HG02970 (cell line): ENCODE measurements around the gene MASTL.
"Not testable (repeated sequence)": the region's sequence is repeated elsewhere in the genome, so short reads cannot be mapped to it uniquely, and the experiment has no call there.

Experiments used
- ATAC-seq: cut with Tn5 transposase; IDR thresholded peaks from one replicate; pipeline ENCODE4 v1.9.1; 2021; ENCODE audit warnings: mild to moderate bottlenecking, moderate library complexity, moderate number of reproducible peaks; ENCODE audit not compliant: unreplicated experiment, low FRiP score

MASTL gene

DNA sequence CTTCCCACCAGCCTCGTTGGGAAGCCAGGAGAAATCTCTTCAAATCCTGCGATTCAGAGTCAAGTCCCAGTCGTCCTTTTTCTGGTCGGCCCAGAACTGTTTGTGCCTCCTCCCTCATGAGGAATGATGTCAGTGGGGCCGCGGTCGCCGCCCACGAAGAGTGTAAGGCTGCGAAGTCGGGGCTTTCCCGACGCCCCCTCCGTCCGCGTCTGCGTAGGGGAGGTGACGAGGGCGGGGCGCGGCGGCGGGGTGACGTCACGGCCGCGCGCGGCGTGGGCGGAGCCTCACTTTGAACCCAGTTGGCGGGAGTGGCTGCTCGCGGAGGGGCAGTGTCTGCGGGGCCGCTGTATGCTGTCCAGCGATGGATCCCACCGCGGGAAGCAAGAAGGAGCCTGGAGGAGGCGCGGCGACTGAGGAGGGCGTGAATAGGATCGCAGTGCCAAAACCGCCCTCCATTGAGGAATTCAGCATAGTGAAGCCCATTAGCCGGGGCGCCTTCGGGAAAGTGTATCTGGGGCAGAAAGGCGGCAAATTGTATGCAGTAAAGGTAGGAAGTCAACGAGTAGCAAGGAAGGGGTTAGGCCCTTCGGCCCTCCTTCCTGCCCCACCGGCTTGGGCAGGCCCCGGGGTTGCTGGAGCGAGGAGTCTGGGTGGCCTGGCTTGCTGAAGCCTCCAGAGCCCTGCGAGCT is at the start of gene MASTL:
Gene MASTL (plus strand): TSS at position 287 of the 689 bp plus-strand sequence. CDS start 75 bp downstream, at position 362.
- ATAC-seq: peak; percentile 73

GRCh38 chr10:27108165-27108564 is 47.0 kb upstream of the MASTL start:
- no peak for ATAC-seq

DNA sequence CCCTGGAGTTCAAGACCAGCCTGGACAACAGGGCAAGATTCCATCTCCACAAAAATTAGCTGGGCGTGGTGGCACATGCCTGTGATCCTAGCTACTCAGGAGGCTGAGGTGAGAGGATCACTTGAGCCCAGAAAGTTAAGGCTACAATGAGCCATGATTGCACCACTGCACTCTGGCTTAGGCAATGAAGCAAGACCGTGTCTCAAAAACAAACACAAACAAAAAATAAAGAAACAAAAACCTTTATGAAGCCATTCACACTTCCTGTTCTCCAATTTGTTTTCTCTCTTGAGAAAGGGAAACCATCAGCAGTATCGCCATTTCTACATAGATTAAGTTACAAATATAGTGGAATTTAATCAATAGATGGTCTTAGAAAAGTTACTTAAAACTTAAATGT is 20.8 kb upstream of the MASTL start:
- no peak for ATAC-seq

- ATAC-seq: no peak
Observed at GRCh38 chr10:27138277-27138676, 16.9 kb upstream of the MASTL start.

DNA sequence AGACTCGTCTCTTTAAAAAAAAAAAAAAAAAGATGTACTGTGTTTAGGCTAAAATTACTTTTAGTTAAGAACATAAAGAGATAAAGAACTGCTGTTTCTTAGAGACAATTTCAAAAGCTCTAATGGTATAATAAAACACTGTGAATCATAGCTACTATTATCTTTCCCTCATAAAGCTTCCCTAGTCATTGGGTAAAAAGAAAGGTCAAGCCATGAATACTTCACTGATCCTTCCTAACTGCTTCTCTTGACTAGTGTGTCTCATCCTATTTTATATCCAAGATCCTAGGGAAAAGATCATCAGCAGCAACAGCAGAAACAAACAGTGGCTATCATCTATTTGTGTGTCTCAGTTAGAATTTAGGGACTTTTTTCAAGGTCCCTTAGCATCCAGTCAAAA is 11.5 kb upstream of the MASTL start:
- ATAC-seq: no peak

GRCh38 chr10:27145937-27146336 is 9.2 kb upstream of the MASTL start:
- no peak for ATAC-seq

DNA sequence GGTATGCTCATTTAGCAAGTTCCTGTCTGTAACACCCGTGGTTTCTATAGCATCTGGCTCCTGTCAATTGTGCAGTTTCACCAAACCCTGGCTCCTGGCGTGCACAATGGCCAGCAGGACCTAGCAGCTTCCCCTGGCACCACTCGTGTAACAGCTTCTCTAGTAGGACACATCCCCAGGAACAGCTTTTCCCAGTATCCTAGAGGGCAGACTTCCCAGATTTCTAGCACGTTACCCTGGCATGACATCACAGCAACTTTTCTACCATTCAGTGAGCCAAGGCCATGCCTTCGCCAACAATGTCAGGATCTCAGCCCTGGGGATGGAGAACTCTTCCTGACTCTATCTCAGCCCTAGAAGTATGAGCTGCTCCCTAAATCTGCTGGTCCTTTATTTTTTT is 7.5 kb upstream of the MASTL start:
- no peak for ATAC-seq

DNA sequence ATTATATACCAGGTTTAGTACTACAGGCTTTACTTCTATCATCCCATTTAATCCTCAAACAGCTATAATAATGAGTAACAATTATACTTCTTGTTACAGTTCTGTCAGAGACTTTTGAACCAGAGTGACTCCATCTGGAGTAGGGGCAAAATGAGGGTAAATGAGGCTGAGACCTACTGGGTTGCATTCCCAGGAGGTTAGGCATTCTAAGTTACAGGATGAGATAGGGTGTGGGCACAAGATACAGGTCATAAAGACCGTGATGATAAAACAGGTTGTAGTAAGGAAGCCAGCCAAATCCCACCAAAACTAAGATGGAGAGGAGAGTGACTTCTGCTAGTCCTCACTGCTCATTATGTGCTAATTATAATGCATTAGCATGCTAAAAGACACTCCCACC is 4.9 kb upstream of the MASTL start:
- ATAC-seq: no peak

GRCh38 chr10:27152687-27153086 is 2.5 kb upstream of the MASTL start:
- ATAC-seq: no peak

DNA sequence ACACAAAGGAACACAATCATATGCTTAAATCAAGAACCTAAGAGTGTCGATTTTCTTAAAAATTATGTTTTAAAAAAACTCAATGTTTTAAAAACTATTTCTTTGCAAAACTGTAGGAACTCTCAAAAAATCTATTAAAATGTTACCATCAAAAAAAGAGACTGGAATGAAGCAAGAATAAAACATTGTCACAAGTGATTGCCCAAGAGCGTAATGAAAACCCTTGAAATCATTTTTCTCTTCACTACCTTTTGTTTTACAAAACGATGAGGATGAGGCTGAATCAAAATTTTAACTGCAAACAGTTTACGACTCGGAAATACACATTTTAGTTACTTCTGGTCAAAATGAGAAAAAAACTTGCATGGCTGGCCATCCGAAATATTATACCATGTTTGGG is 1.8 kb upstream of the MASTL start:
- ATAC-seq: no peak

DNA sequence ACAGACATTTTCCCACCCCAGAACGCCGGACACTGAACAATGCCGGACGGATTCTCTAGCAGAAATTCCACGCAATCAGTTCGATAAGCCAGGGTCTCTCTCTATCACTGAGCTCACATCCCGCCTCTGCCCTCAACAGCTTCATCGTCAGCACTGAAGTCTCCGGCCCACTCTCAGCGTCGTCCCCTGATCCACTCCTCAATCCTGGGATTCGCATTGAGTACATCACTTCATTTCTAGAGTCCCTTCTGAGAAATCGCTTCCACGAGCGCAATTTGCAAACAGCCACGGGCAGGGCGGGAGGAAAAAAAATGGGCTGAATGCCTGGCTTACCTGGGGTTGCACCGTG is 1.3 kb upstream of the MASTL start:
- peak; percentile 5 for ATAC-seq

- not testable (repeated sequence) for ATAC-seq
Observed at GRCh38 chr10:27156566-27156965, 1.4 kb downstream of the MASTL start.

- no peak for ATAC-seq
Observed at GRCh38 chr10:27157150-27157549, 2.0 kb downstream of the MASTL start.

GRCh38 chr10:27158421-27158820 is 3.3 kb downstream of the MASTL start:
- ATAC-seq: no peak

DNA sequence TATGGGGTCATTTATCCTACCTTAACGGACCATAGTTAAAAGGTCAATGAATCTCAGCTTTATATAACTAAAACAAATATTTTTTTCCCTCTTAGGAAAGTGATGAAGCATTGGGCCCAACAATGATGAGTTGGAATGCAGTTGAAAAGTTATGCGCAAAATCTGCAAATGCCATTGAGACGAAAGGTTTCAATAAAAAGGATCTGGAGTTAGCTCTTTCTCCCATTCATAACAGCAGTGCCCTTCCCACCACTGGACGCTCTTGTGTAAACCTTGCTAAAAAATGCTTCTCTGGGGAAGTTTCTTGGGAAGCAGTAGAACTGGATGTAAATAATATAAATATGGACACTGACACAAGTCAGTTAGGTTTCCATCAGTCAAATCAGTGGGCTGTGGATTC is 14.7 kb downstream of the MASTL start:
- no peak for ATAC-seq

- no peak for ATAC-seq
Observed at GRCh38 chr10:27188259-27188658, 33.1 kb downstream of the MASTL start.

DNA sequence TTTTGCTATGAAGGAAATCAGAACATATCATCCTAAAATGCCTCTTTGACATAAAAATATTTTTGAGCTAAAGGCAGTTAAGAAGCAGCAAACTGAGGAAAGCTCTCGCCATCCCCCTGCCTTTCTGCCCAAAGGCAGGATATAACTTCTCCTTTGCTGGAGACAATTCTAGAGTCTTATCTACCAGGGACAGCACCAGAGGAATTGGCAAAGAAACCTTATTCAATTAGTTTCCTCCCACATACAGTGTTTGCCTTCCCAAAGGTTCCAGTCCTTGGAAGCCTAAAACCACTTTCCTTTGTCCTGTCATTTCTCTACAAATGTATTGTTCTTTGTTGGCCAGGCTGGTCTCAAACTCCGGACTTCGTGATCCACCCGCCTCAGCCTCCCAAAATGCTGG is 33.7 kb downstream of the MASTL start:
- ATAC-seq: no peak

GRCh38 chr10:27190508-27190907 is 35.4 kb downstream of the MASTL start:
- no peak for ATAC-seq

DNA sequence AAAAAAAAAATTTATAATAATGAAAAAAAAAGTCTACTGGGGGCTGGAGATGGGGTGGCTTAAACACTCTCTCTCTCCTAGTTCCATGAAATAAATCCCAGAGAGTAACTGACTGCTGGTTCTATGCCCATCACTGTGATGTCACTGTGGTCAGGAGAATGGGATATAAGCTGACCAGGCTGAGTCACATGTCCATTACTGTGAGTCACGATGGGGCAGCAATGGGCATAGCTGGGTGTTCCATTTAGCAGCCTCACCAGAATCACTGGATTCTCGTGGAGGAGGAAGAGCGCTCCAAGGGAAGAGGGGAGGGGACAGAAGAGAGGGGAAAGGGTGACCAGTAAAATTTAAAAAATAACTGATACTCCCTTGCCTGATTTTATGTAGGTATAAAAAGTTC is 37.1 kb downstream of the MASTL start:
- no peak for ATAC-seq

DNA sequence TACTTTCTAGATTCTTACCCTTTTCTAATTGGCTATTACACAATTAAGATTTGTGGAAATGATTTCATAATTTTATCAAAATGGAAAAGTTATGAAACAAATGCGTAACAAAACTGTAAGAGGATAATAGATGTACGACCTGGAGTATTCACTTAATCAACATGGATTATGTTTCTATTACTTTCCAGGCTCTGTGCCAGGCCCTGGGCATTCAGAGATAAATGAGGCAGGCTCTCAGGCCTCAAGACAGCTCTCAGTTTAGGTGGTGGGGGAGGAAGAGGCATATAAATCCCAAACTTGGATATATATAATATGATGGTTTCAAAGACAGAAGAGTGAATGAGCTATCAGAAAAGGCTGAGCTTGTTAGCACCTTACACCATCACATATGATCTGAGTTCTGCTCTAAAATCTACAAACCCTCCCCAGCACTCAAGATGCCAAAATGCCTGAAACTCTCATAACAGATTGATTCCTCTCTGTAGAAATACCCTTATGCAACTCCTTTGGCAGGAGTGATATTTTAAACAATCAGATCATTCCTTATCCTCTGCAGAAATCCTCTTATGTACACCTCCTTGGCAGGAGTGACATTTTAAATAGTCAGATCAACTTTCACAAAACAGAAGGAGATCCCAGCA is 42.9 kb downstream of the MASTL start:
- no peak for ATAC-seq

DNA sequence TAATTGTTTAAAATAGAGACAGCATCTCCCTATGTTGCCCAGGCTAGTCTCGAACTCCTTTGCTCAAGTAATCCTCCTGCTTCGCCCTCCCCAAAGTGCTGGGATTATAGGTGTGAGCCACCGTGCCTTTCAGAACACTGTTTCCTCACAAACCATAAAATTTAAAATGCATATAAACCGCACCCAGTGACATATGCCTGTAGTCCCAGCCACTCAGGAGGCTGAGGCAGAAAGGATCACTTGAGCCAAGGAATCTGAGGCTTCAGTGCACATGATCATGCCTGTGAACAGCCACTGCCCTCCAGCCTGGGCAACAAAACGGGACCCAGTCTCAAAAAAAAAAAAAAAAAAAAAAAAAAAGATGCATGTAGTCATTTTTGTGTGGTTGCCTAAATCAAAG is 48.7 kb downstream of the MASTL start:
- ATAC-seq: no peak

DNA sequence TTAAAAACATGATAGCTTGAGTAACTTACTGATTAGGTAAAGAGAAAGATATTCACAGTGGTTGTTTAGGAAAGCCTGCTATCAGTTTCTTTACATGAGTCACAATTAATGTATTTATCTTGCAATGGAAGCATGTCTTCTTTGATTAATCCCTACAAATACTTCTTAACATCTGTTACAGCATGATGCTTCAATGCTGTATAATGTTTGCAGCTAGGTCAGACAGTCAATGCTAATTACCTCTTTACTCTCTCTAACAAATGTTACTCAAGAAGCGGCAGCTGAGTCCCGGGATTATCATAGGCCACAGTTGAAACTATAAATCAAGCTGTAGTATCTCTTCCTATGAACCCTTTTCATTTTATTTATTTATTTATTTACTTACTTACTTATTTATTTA is 52.2 kb downstream of the MASTL start:
- no peak for ATAC-seq
